Glutamatergic neuron (in vitro differentiated cells): ENCODE results near the gene RNF13. TPM values are rescaled to one million over a fixed set of nuclear protein-coding genes. Genes with fewer than 3 reads are reported as not detected.

Experiments used
- DNase-seq: peaks from one replicate; pipeline ENCODE4 v3.0.0; 2022
- H3K27ac Mint-ChIP-seq: one replicate; pipeline ENCODE4 v1.8.0; 2020; ENCODE audit warnings: mild to moderate bottlenecking, mixed read lengths, inconsistent platforms; ENCODE audit not compliant: unreplicated experiment
- H3K27me3 Mint-ChIP-seq: one replicate; pipeline ENCODE4 v1.8.0; 2020; ENCODE audit warnings: mild to moderate bottlenecking, moderate library complexity, mixed read lengths, inconsistent platforms; ENCODE audit not compliant: unreplicated experiment
- H3K36me3 Mint-ChIP-seq: one replicate; pipeline ENCODE4 v1.8.0; 2020; ENCODE audit warnings: mild to moderate bottlenecking, mixed read lengths, inconsistent platforms; ENCODE audit not compliant: unreplicated experiment
- H3K4me1 Mint-ChIP-seq: one replicate; pipeline ENCODE4 v1.8.0; 2020; ENCODE audit warnings: mild to moderate bottlenecking, low read depth, mixed read lengths, inconsistent platforms; ENCODE audit not compliant: unreplicated experiment
- H3K4me3 Mint-ChIP-seq: one replicate; pipeline ENCODE4 v1.8.0; 2020; ENCODE audit warnings: mild to moderate bottlenecking, mixed read lengths, inconsistent platforms; ENCODE audit not compliant: unreplicated experiment
- H3K9me3 Mint-ChIP-seq: one replicate; pipeline ENCODE4 v1.8.0; 2020; ENCODE audit warnings: mild to moderate bottlenecking, moderate library complexity, mixed read lengths, inconsistent platforms; ENCODE audit not compliant: unreplicated experiment
- CTCF ChIP-seq: fragments of 200-600 bp; sonication (generic); IDR thresholded peaks from one replicate; pipeline ENCODE4 v1.5.0; 2021; ENCODE audit not compliant: partially characterized antibody, unreplicated experiment
- total RNA-seq: library from RNA; stranded (reverse); fragmentation: NEBNext Ultra II Directional; extraction: Animal tissue kit (Norgen Biotek cat#: 25700); gene quantifications from one replicate; pipeline ENCODE4 v1.2.1, GENCODE V29; 2021; ENCODE audit not compliant: unreplicated experiment

RNF13 gene
- total RNA-seq, 1 donor from 2014 or later = 29.0 TPM

GRCh38 chr3:149963485-149963884 lies 150.5 kb downstream of the RNF13 start:
- H3K27me3 Mint-ChIP-seq = peaks cover 4% of the 10 kb centered on the region
- no peak overlapping the region for H3K4me3 Mint-ChIP-seq
- no peak for TF ChIP-seq CTCF
- H3K9me3 Mint-ChIP-seq = peaks cover 2% of the 10 kb centered on the region
- no peak for DNase-seq
- H3K36me3 Mint-ChIP-seq = no peaks in the 10 kb centered on the region
- H3K27ac Mint-ChIP-seq = no peak overlapping the region
- H3K4me1 Mint-ChIP-seq = peaks cover 27% of the 10 kb centered on the region

GRCh38 chr3:149964291-149964690 lies 151.3 kb downstream of the RNF13 start:
- Mint-ChIP-seq H3K9me3 (peaks cover 7% of the 10 kb centered on the region), H3K36me3 (no peaks in the 10 kb centered on the region), H3K27me3 (peaks cover 9% of the 10 kb centered on the region), H3K27ac (no peak overlapping the region), H3K4me3 (peak overlapping the region; percentile 25), H3K4me1 (peaks cover 27% of the 10 kb centered on the region)
- no peak for DNase-seq
- no peak for TF ChIP-seq CTCF

GRCh38 chr3:149965278-149965677 lies 152.3 kb downstream of the RNF13 start:
- no peak for DNase-seq
- Mint-ChIP-seq H3K9me3 (peaks cover 14% of the 10 kb centered on the region), H3K4me3 (peak overlapping the region; percentile 77), H3K27ac (no peak overlapping the region), H3K36me3 (no peaks in the 10 kb centered on the region), H3K4me1 (peaks cover 27% of the 10 kb centered on the region), H3K27me3 (peaks cover 14% of the 10 kb centered on the region)
- TF ChIP-seq CTCF = no peak

GRCh38 chr3:149967086-149967685 lies 154.2 kb downstream of the RNF13 start:
- DNase-seq = no peak
- peaks cover 27% of the 10 kb centered on the region for H3K4me1 Mint-ChIP-seq
- H3K9me3 Mint-ChIP-seq = peaks cover 20% of the 10 kb centered on the region
- H3K27ac Mint-ChIP-seq = no peak overlapping the region
- peaks cover 21% of the 10 kb centered on the region for H3K27me3 Mint-ChIP-seq
- H3K36me3 Mint-ChIP-seq = no peaks in the 10 kb centered on the region
- H3K4me3 Mint-ChIP-seq = peak overlapping the region; percentile 98
- peak; percentile 79 for TF ChIP-seq CTCF

- no peak for DNase-seq
- Mint-ChIP-seq H3K4me1 (peaks cover 27% of the 10 kb centered on the region), H3K36me3 (no peaks in the 10 kb centered on the region)
These were observed 155.2 kb downstream of the RNF13 start for GRCh38 chr3:149968216-149968615.

More at GRCh38 chr3:149968216-149968615, 155.2 kb downstream of the RNF13 start:
- H3K27me3 Mint-ChIP-seq = peaks cover 22% of the 10 kb centered on the region
- H3K27ac Mint-ChIP-seq = peak overlapping the region; percentile 88
- H3K9me3 Mint-ChIP-seq = peaks cover 20% of the 10 kb centered on the region
- H3K4me3 Mint-ChIP-seq = peak overlapping the region; percentile 98
- no peak for TF ChIP-seq CTCF
